Measurements from ENCODE around the gene BBS7. TPM values are rescaled to one million over a fixed set of nuclear protein-coding genes. Genes with fewer than 3 reads are reported as not detected.

The BBS7 gene
- polyA plus RNA-seq, 2 donors = 4.9 to 6.8 TPM

DNA sequence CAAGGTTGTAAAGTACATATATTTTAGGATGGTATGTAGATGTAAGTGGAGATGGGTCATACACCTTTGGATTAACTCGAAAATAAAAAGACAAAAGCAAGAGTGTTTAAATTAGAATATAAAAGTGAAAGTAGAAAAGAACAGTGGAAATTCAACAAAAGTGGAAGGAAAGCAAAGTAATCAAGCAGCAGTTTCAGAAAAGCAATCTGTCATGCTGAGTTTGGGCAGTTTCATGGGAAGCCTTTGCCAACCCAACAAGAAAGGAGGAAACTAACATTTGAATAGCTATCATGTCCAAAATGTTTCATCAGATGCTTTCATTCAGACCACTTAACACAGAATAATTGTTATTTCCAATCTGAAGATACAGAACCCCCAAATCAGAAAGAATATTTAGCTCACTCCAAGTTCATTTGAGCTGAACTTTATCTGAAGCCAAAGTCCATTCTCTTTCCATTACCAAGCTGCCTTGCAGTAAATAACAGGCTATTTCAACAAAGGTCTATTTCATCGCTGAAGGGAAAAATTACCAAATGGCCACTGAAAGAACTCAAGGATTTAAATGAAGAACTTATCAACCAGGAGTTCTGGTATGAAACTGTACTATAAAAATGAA, 71.0 kb downstream of the BBS7 start:
- Histone ChIP-seq H3K4me1 (ENCODE audit: control insufficient read depth in 2 of 2, insufficient read depth in 2 of 2, low read length in 1 of 2) (no peaks in the 10 kb centered on the region), H3K9me3 (ENCODE audit: control insufficient read depth in 2 of 2, insufficient read depth in 1 of 2, low read depth in 1 of 2, low read length in 1 of 2) (no peaks in the 10 kb centered on the region), H3K4me3 (ENCODE audit: low read depth in 1 of 2, low read length in 2 of 2) (no peak overlapping the region), H3K27ac (ENCODE audit: low read depth in 2 of 2, low read length in 1 of 2) (no peak overlapping the region), H3K36me3 (ENCODE audit: control insufficient read depth in 2 of 2, insufficient read depth in 2 of 2, low read length in 1 of 2) (no peaks in the 10 kb centered on the region), H3K27me3 (ENCODE audit: control insufficient read depth in 1 of 2, insufficient read depth in 2 of 2, low read length in 2 of 2) (no peaks in the 10 kb centered on the region)
- 69 to 74% methylated on average over 2 of the region's 2 CpGs for WGBS, 2 donors

DNA sequence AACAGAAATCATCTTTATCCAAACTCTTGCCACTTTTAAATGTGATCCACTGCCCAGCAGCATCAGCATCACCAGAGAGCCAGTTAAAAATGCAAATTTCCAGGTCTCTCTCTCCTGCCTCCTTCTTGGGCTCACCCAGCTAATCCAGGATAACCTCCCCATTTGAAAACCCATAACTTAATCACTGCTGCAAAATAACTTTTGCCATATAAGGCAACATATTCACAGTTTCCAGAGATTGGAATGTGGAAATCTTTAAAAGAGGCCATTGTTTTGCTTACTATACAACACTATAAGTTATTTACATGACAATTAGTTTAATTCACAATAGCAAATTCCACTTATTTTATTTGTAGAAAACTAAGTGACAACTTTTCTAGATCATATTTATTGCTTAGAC, 74.0 kb downstream of the BBS7 start:
- Histone ChIP-seq H3K36me3 (ENCODE audit: control insufficient read depth in 2 of 2, insufficient read depth in 2 of 2, low read length in 1 of 2) (no peaks in the 10 kb centered on the region), H3K4me3 (ENCODE audit: low read depth in 1 of 2, low read length in 2 of 2) (no peak overlapping the region), H3K9me3 (ENCODE audit: control insufficient read depth in 2 of 2, insufficient read depth in 1 of 2, low read depth in 1 of 2, low read length in 1 of 2) (no peaks in the 10 kb centered on the region), H3K27ac (ENCODE audit: low read depth in 2 of 2, low read length in 1 of 2) (no peak overlapping the region), H3K4me1 (ENCODE audit: control insufficient read depth in 2 of 2, insufficient read depth in 2 of 2, low read length in 1 of 2) (no peaks in the 10 kb centered on the region), H3K27me3 (ENCODE audit: control insufficient read depth in 1 of 2, insufficient read depth in 2 of 2, low read length in 2 of 2) (no peaks in the 10 kb centered on the region)

DNA sequence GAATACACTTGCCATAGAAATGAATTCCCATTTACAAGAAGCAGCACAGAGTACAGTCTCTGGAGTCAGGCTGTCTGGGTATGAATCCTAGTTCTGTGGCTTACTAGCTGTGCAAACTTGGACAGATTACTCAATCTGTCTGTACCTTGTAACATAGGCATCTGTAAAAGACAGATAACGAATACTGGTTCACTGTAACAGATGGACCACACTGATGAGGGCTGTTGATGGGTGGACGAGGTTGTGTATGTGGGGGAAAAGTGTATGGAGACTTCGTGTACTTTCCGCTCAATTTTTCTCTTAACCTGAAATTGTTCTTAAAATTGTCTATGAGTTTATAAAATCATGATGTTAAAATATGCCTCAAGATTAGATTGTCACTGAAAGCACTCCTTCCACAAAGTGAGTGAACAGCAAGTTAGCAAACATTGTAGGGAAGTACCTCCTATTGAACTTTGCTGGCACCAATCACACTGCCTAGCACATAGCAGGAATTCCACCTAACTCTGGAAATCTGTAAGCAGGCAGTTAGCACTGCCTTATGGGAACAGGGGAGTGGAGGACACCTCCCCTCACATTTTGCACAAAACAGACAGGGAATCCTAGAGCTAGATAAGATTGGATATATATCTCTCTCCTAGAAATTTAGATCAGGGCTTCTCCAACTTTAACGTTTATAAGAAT, 75.6 kb downstream of the BBS7 start:
- H3K4me3 ChIP-seq (ENCODE audit: low read depth in 1 of 2, low read length in 2 of 2) = no peak overlapping the region
- H3K4me1 ChIP-seq (ENCODE audit: control insufficient read depth in 2 of 2, insufficient read depth in 2 of 2, low read length in 1 of 2) = no peaks in the 10 kb centered on the region
- 66 to 79% methylated on average over 5 of the region's 5 CpGs for WGBS, 2 donors
- no peaks in the 10 kb centered on the region for H3K9me3 ChIP-seq (ENCODE audit: control insufficient read depth in 2 of 2, insufficient read depth in 1 of 2, low read depth in 1 of 2, low read length in 1 of 2)
- H3K36me3 ChIP-seq (ENCODE audit: control insufficient read depth in 2 of 2, insufficient read depth in 2 of 2, low read length in 1 of 2) = no peaks in the 10 kb centered on the region
- H3K27me3 ChIP-seq (ENCODE audit: control insufficient read depth in 1 of 2, insufficient read depth in 2 of 2, low read length in 2 of 2) = no peaks in the 10 kb centered on the region
- no peak overlapping the region for H3K27ac ChIP-seq (ENCODE audit: low read depth in 2 of 2, low read length in 1 of 2)

DNA sequence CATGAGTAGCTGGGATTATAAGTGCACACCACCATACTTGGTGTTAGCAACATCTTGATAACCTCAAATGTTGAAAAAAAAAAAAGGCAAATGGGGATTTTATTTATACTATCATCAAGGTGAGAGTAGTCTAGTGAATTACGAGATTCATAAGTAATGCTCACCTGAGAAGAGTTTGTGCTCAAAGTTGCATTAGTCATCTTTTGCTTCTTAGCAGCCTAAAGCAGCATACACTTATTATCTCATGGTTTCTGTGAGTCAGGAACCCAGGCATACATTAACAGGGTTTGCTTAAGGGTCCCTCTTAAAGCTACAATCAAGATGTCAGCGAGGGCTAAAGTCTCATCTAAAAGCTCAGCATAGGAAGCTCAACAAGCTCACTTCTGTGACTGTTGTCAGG, 77.3 kb downstream of the BBS7 start:
- H3K9me3 ChIP-seq (ENCODE audit: control insufficient read depth in 2 of 2, insufficient read depth in 1 of 2, low read depth in 1 of 2, low read length in 1 of 2) = no peaks in the 10 kb centered on the region
- H3K4me1 ChIP-seq (ENCODE audit: control insufficient read depth in 2 of 2, insufficient read depth in 2 of 2, low read length in 1 of 2) = no peaks in the 10 kb centered on the region
- 91 to 92% methylated on average over 2 of the region's 2 CpGs for WGBS, 2 donors
- H3K27me3 ChIP-seq (ENCODE audit: control insufficient read depth in 1 of 2, insufficient read depth in 2 of 2, low read length in 2 of 2) = no peaks in the 10 kb centered on the region
- no peak overlapping the region for H3K27ac ChIP-seq (ENCODE audit: low read depth in 2 of 2, low read length in 1 of 2)
- H3K4me3 ChIP-seq (ENCODE audit: low read depth in 1 of 2, low read length in 2 of 2) = no peak overlapping the region
- H3K36me3 ChIP-seq (ENCODE audit: control insufficient read depth in 2 of 2, insufficient read depth in 2 of 2, low read length in 1 of 2) = no peaks in the 10 kb centered on the region

DNA sequence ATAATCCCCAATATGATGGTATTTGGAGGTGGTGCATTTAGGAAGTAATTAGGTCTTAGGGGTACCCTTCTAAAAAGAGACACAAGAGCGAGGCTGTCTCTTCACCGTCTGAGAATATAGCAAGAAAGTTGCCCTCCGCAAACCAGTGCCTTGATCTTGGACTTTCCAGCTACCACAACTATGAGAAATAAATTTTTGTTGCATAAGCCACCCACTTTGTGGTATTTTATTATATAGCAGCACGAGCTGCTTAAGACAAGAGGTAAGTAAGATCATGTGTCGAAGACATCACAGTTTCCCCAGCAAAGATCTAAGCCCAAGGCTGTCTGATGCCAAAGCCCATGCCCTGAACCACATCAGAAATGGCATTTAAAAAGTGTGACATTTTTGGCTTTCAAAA, 78.8 kb downstream of the BBS7 start:
- WGBS, 2 donors = 85 to 87% methylated on average over 5 of the region's 5 CpGs
- no peaks in the 10 kb centered on the region for H3K36me3 ChIP-seq (ENCODE audit: control insufficient read depth in 2 of 2, insufficient read depth in 2 of 2, low read length in 1 of 2)
- no peak overlapping the region for H3K4me3 ChIP-seq (ENCODE audit: low read depth in 1 of 2, low read length in 2 of 2)
- H3K4me1 ChIP-seq (ENCODE audit: control insufficient read depth in 2 of 2, insufficient read depth in 2 of 2, low read length in 1 of 2) = no peaks in the 10 kb centered on the region
- H3K27ac ChIP-seq (ENCODE audit: low read depth in 2 of 2, low read length in 1 of 2) = no peak overlapping the region
- no peaks in the 10 kb centered on the region for H3K27me3 ChIP-seq (ENCODE audit: control insufficient read depth in 1 of 2, insufficient read depth in 2 of 2, low read length in 2 of 2)
- H3K9me3 ChIP-seq (ENCODE audit: control insufficient read depth in 2 of 2, insufficient read depth in 1 of 2, low read depth in 1 of 2, low read length in 1 of 2) = no peaks in the 10 kb centered on the region

DNA sequence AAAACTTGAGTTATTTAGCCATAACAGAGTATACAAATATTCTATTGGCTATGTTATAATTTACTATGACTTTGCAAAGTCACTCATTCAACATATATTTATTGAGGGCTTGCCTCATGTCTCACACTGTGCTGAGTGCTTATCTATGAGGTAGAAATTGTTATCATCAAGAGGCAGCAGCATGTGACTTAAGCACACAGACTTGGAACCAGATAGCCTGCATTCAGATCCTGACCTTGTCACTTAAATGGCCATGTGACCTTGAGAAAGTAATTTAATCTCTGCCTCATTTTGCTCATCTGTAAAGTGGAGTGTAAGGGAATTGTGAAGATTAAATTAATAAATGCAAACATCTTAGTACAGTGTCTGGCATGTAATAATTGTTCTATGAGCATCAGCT, 79.3 kb downstream of the BBS7 start:
- Histone ChIP-seq H3K4me3 (ENCODE audit: low read depth in 1 of 2, low read length in 2 of 2) (no peak overlapping the region), H3K27ac (ENCODE audit: low read depth in 2 of 2, low read length in 1 of 2) (no peak overlapping the region), H3K36me3 (ENCODE audit: control insufficient read depth in 2 of 2, insufficient read depth in 2 of 2, low read length in 1 of 2) (no peaks in the 10 kb centered on the region), H3K27me3 (ENCODE audit: control insufficient read depth in 1 of 2, insufficient read depth in 2 of 2, low read length in 2 of 2) (no peaks in the 10 kb centered on the region), H3K9me3 (ENCODE audit: control insufficient read depth in 2 of 2, insufficient read depth in 1 of 2, low read depth in 1 of 2, low read length in 1 of 2) (no peaks in the 10 kb centered on the region), H3K4me1 (ENCODE audit: control insufficient read depth in 2 of 2, insufficient read depth in 2 of 2, low read length in 1 of 2) (no peaks in the 10 kb centered on the region)

DNA sequence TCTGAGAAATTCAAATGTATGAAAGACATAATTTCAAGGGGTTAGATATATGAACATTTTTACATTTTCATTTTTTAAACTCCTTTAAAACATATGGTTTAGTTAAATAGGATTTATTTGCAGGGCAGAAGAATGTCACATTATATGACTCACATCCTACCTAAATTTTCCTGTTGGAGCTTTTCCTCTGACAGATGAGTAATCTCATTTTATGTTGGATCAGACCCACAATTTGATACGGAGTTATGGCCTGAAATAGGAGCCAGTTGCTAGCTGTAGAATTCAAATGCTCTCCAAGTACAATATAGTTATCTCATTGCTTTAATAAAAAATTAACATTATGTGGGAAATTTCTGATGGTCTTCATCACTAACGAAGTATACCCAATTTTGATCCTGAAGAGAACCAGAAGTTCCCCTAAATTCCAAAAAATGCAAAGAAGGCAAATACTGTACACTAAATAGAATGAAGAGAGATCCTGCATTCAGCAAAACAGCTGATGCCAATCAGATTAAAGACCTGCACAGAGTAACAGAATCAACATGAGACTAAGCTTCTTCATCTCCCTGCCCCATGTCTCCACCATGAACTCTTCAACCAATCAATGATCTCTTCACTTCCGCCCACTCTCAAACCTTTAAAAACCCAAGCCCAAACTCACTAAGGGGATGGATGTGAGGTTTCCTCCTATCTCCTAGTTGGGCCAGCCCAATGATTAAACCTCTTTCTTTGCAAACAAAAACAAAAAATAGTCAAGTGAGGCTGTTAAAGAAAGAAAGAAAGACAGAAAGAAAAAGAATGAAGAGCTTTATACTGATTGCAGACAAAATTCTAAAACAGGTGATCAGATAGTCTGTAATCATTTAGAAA, 80.1 kb downstream of the BBS7 start:
- Histone ChIP-seq H3K4me1 (ENCODE audit: control insufficient read depth in 2 of 2, insufficient read depth in 2 of 2, low read length in 1 of 2) (no peaks in the 10 kb centered on the region), H3K27ac (ENCODE audit: low read depth in 2 of 2, low read length in 1 of 2) (no peak overlapping the region), H3K4me3 (ENCODE audit: low read depth in 1 of 2, low read length in 2 of 2) (no peak overlapping the region), H3K36me3 (ENCODE audit: control insufficient read depth in 2 of 2, insufficient read depth in 2 of 2, low read length in 1 of 2) (no peaks in the 10 kb centered on the region), H3K9me3 (ENCODE audit: control insufficient read depth in 2 of 2, insufficient read depth in 1 of 2, low read depth in 1 of 2, low read length in 1 of 2) (no peaks in the 10 kb centered on the region), H3K27me3 (ENCODE audit: control insufficient read depth in 1 of 2, insufficient read depth in 2 of 2, low read length in 2 of 2) (no peaks in the 10 kb centered on the region)
- WGBS, 2 donors = 65 to 69% methylated on average over 3 of the region's 3 CpGs

DNA sequence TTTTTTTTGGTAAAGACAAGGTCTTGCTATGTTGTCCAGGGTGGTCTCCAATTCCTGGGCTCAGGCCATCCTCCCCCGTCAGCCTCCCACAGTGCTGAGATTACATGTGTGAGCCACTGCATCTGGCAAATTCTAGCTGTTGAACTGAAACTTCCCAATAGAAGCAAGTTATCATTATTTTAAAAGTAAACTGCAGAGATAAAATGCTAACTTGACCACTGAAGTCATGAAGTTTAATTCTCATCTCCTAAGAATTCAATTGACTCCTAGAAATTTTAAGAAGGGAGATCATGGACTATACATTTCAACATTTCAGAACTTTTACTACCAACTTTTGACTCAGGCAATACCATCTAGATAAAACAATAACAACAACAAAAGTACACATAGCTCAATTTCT, 80.8 kb downstream of the BBS7 start:
- H3K27ac ChIP-seq (ENCODE audit: low read depth in 2 of 2, low read length in 1 of 2) = no peak overlapping the region
- no peaks in the 10 kb centered on the region for H3K9me3 ChIP-seq (ENCODE audit: control insufficient read depth in 2 of 2, insufficient read depth in 1 of 2, low read depth in 1 of 2, low read length in 1 of 2)
- H3K36me3 ChIP-seq (ENCODE audit: control insufficient read depth in 2 of 2, insufficient read depth in 2 of 2, low read length in 1 of 2) = no peaks in the 10 kb centered on the region
- no peak overlapping the region for H3K4me3 ChIP-seq (ENCODE audit: low read depth in 1 of 2, low read length in 2 of 2)
- H3K4me1 ChIP-seq (ENCODE audit: control insufficient read depth in 2 of 2, insufficient read depth in 2 of 2, low read length in 1 of 2) = no peaks in the 10 kb centered on the region
- WGBS, 2 donors = 89 to 90% methylated on average over 1 of the region's 1 CpG
- H3K27me3 ChIP-seq (ENCODE audit: control insufficient read depth in 1 of 2, insufficient read depth in 2 of 2, low read length in 2 of 2) = no peaks in the 10 kb centered on the region

DNA sequence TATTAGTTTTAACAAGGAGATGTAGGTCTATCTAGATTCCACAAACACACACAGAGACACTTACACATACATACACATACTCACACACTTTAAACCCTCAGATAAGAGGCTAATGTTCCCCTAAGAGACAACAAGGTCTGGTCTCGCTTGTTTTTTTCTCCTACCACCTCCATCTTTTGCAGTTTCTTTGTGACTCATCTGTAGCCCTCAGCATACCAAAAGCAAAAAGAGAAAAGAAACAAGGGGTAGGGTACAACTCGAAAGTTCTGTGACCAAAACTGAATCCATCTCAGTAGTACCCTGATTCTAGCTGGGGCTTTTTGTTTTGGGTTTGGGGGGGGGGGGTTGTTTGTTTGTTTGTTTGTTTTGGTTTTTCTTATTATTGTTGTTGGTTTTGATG, 81.4 kb downstream of the BBS7 start:
- H3K27ac ChIP-seq (ENCODE audit: low read depth in 2 of 2, low read length in 1 of 2) = no peak overlapping the region
- no peaks in the 10 kb centered on the region for H3K36me3 ChIP-seq (ENCODE audit: control insufficient read depth in 2 of 2, insufficient read depth in 2 of 2, low read length in 1 of 2)
- no peak overlapping the region for H3K4me3 ChIP-seq (ENCODE audit: low read depth in 1 of 2, low read length in 2 of 2)
- H3K27me3 ChIP-seq (ENCODE audit: control insufficient read depth in 1 of 2, insufficient read depth in 2 of 2, low read length in 2 of 2) = no peaks in the 10 kb centered on the region
- WGBS, 2 donors = 65 to 81% methylated on average over 2 of the region's 2 CpGs
- no peaks in the 10 kb centered on the region for H3K4me1 ChIP-seq (ENCODE audit: control insufficient read depth in 2 of 2, insufficient read depth in 2 of 2, low read length in 1 of 2)
- H3K9me3 ChIP-seq (ENCODE audit: control insufficient read depth in 2 of 2, insufficient read depth in 1 of 2, low read depth in 1 of 2, low read length in 1 of 2) = peaks cover 0 to 2% of the 10 kb centered on the region in 2 donors

All from esophagus (tissue), 2 donors.